Esophagus muscularis mucosa (tissue), 4 donors: ENCODE results near the gene ZNF398.

Experiments used
- EP300 ChIP-seq: sonication (generic); formaldehyde crosslinking; IDR thresholded peaks from one replicate; pipeline ENCODE4 v1.6.1; 2017; ENCODE audit warnings: antibody characterized with exemption
- POLR2A ChIP-seq: fragments of 450-650 bp; IDR thresholded peaks from one replicate; pipeline ENCODE4 v1.6.1; 2017; ENCODE audit warnings: antibody characterized with exemption, moderate library complexity, mild to moderate bottlenecking, low read depth
- POLR2AphosphoS5 ChIP-seq, 2 donors: sonication (generic); formaldehyde crosslinking; IDR thresholded peaks; one replicate each; pipeline ENCODE4 v1.6.1; 2017; ENCODE audit warnings: antibody characterized with exemption in 2 of 2
- TF ChIP-seq, protein P1 (sequence below), 3 experiments: fragments of 200-600 bp in 2 of 3; fragments of 450-650 bp in 1 of 3; sonication (generic) in 2 of 3; IDR thresholded peaks; one replicate each; pipeline ENCODE4 v1.5.1; 2017 to 2019; ENCODE audit warnings: antibody characterized with exemption in 3 of 3, mild to moderate bottlenecking in 2 of 3, moderate library complexity in 1 of 3

DNA sequence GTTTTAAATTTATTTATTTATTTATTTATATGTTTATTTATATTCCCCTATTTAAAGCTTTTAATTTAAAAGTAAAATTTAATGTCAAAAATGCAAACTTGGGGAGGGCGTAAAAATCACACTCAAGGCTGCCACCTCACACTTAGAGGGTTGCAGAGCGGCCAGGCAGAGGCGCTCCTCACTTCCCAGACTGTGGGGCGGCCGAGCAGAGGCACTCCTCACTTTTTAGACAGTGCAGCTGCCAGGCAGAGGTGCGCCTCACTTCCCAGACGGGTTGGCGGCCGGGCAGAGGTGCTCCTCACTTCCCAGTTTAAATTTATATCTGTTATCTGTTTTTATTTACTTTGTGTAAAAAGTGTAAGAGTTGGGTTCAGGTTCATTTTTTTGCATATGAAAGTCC is 11.1 kb upstream of the ZNF398 start:
- TF ChIP-seq POLR2A (no peak), EP300 (no peak), POLR2AphosphoS5 (IDR thresholded peaks at IDR 0.05) (no peak)
- TF ChIP-seq, protein P1, sequence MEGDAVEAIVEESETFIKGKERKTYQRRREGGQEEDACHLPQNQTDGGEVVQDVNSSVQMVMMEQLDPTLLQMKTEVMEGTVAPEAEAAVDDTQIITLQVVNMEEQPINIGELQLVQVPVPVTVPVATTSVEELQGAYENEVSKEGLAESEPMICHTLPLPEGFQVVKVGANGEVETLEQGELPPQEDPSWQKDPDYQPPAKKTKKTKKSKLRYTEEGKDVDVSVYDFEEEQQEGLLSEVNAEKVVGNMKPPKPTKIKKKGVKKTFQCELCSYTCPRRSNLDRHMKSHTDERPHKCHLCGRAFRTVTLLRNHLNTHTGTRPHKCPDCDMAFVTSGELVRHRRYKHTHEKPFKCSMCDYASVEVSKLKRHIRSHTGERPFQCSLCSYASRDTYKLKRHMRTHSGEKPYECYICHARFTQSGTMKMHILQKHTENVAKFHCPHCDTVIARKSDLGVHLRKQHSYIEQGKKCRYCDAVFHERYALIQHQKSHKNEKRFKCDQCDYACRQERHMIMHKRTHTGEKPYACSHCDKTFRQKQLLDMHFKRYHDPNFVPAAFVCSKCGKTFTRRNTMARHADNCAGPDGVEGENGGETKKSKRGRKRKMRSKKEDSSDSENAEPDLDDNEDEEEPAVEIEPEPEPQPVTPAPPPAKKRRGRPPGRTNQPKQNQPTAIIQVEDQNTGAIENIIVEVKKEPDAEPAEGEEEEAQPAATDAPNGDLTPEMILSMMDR (IDR thresholded peaks at IDR 0.05) = no peak
